Transverse colon (tissue), 4 donors: Measurements from ENCODE around the gene RAPGEF4.

Experiments used
- CTCF ChIP-seq, 5 experiments: fragments of 200-600 bp in 3 of 5; fragments of 450-650 bp in 2 of 5; sonication (generic) in 3 of 5; IDR thresholded peaks; 1 replicate in 2 of 5; 2 replicates in 3 of 5; pipeline ENCODE4 v1.5.1; 2016 to 2017; ENCODE audit warnings: antibody characterized with exemption in 5 of 5, inconsistent platforms in 3 of 5, mild to moderate bottlenecking in 2 of 5, moderate library complexity in 1 of 5
- EP300 ChIP-seq: sonication (generic); formaldehyde crosslinking; IDR thresholded peaks from one replicate; pipeline ENCODE4 v1.6.1; 2017; ENCODE audit warnings: antibody characterized with exemption, low read depth
- POLR2A ChIP-seq: fragments of 450-650 bp; IDR thresholded peaks from one replicate; pipeline ENCODE4 v1.6.1; 2016; ENCODE audit warnings: antibody characterized with exemption, mild to moderate bottlenecking, moderate library complexity
- POLR2AphosphoS5 ChIP-seq, 3 donors: sonication (generic); formaldehyde crosslinking; IDR thresholded peaks; one replicate each; pipeline ENCODE4 v1.6.1; 2016; ENCODE audit warnings: antibody characterized with exemption in 3 of 3

DNA sequence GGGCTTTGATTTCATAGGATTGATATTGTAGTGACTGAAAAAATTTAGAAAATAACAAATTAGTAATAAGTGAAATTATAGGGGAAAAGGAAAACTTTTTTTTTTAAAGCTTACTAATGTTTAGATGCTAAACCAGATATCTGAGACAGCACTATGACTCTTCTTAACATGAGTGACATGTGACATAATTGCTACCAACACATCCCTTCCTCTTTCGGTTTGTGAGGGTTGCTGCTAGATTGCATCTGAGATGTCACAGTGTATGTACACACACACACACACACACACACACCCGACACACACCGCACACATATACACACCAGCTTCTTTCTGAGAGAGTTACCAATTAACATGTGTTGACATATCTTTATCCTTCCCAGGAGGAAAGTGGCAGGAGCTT, 18.0 kb downstream of the RAPGEF4 start:
- no peak for TF ChIP-seq POLR2A
- TF ChIP-seq EP300: no peak
- no peak for TF ChIP-seq CTCF (IDR thresholded peaks at IDR 0.05)
- TF ChIP-seq POLR2AphosphoS5 (IDR thresholded peaks at IDR 0.05): no peak
